ENCODE results near the gene WDR74. TPM values are rescaled to one million over a fixed set of nuclear protein-coding genes. Genes with fewer than 3 reads are reported as not detected.
A peak's percentile ranks its signal among the peaks of the same experiment; 100 is the strongest.

WDR74 gene
- total and polyA plus RNA-seq, 9 of the 15 experiments (the other 6 are each of a cell fraction or from before 2014, with no cell fraction given), result 32.7 to 210 (median 114) TPM

GRCh38 chr11:62880803-62881578, 41.6 kb upstream of the WDR74 start, which contains the start of gene SLC3A2 (continued):
- TF ChIP-seq TEAD4 (IDR thresholded peaks at IDR 0.05; ENCODE audit: low read length), result no peak; the same call in 1 of the 2 replicates
- TF ChIP-seq TEAD4 (CRISPR knock-in tag; IDR thresholded peaks at IDR 0.05; ENCODE audit: borderline replicate concordance), result no peak
- TF ChIP-seq TAF7 (tag; IDR thresholded peaks at IDR 0.05), result peak; percentile 93
- no peak for TF ChIP-seq ZBTB49 (CRISPR knock-in tag; IDR thresholded peaks at IDR 0.05; ENCODE audit: borderline replicate concordance)
- TF ChIP-seq AFF1 (IDR thresholded peaks at IDR 0.05; ENCODE audit: low read depth in 1 of 2, partially characterized antibody in 2 of 2), result peak; percentile 76 to 89
- no peak for TF ChIP-seq ARID3A (IDR thresholded peaks at IDR 0.05; ENCODE audit: borderline replicate concordance, low read depth, low read length)
- peak; percentile 52; the same call in 1 of the 2 replicates for TF ChIP-seq RNF2 (IDR thresholded peaks at IDR 0.05)
- no peak for TF ChIP-seq NBN (IDR thresholded peaks at IDR 0.05; ENCODE audit: low read depth)
- no peak for TF ChIP-seq NCOA6 (IDR thresholded peaks at IDR 0.05)
- 0 out of 2 replicates have a peak, but pooled peaks have one; percentile 35 for TF ChIP-seq HLTF (IDR thresholded peaks at IDR 0.05)
- peak; percentile 67 for TF ChIP-seq ETS1 (conservative IDR thresholded peaks at IDR 0.05; ENCODE audit: control insufficient read depth, low read depth, low read length)
- no peak; the same call in 1 of the 2 replicates for TF ChIP-seq NFE2 (IDR thresholded peaks at IDR 0.05; ENCODE audit: low read depth)
- 0 out of 2 replicates have a peak, but pooled peaks have one; percentile 49 for TF ChIP-seq HSF4 (CRISPR knock-in tag; IDR thresholded peaks at IDR 0.05; ENCODE audit: borderline replicate concordance)
- TF ChIP-seq SNIP1 (IDR thresholded peaks at IDR 0.05; ENCODE audit: low read depth), result no peak; the same call in 1 of the 2 replicates
- TF ChIP-seq TAF1 (IDR thresholded peaks at IDR 0.05; ENCODE audit: control insufficient read depth, extremely low read depth, insufficient read depth, low read length, severe bottlenecking), result peak; percentile 97
- no peak; the same call in 1 of the 2 replicates for TF ChIP-seq NR2C2 (CRISPR knock-in tag; IDR thresholded peaks at IDR 0.05)
- peak; percentile 65; the same call in 1 of the 2 replicates for TF ChIP-seq NR2C2 (tag; IDR thresholded peaks at IDR 0.05)

Measured in K562 (cell line).